ENCODE results near the gene MYO7A.

MYO7A gene

DNA sequence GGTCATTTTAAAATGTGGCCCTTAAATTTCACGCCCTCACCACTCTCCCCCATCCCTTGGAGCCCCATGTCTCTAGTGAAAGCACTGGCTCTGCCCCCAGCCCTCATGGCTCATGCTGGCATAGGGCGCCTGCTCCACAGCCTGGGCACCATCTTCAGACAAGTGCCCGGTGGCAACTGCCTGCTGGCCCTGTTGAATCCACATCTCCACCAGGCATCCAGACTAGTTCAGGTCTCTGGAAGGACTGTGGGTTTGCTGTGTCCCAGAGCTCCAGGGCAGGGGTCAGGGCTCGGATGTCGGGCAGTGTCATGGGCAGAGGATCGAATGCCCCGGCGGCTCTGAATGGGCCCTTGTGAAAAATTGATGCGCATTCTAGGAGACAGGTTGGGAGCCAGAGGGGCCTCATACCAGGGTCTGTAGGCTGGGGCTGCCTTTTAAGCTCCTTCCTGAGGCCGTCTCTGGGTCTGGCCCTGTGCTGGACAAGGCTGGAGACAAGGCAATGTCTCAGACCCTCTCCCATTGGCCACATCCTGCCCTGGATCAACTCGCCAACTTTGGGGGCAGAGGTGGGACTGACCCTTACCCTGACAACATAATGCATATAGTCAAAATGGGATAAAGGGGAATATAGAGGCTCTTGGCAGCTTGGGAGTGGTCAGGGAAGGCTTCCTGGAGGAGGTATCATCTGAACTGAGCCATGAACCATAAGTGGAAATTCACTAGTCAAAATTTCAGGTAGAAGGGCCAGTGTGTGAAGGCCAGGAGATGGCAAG, 1.2 kb downstream of the MYO7A start:
- DNase-seq: no peak

DNA sequence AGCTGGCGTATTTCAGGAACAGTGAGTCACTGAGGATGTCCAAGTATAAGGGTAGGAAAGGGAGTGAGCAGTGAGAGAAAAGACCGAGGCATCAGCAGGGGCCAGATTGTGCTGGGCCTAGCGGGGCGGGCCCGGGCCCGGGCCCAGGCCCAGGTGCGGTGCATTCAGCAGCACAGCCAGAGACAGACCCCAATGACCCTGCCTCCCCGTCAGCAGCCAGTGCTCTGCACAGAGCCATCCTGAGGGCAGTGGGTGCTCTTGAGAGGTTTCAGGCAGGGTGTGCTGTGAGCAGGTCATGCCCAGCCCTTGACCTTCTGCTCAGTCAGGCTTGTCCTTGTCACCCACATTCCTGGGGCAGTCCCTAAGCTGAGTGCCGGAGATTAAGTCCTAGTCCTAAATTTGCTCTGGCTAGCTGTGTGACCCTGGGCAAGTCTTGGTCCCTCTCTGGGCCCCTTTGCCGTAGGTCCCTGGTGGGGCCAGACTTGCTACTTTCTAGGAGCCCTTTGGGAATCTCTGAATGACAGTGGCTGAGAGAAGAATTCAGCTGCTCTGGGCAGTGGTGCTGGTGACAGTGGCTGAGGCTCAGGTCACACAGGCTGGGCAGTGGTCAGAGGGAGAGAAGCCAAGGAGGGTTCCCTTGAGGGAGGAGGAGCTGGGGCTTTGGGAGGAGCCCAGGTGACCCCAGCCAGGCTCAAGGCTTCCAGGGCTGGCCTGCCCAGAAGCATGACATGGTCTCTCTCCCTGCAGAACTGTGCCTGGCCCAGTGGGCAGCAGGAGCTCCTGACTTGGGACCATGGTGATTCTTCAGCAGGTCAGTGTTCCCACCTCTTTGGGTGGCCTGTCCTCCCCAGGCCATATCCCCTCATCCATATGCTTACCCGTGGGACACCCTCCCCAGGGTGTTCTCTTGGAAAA, 2.1 kb downstream of the MYO7A start:
- DNase-seq: no peak

DNA sequence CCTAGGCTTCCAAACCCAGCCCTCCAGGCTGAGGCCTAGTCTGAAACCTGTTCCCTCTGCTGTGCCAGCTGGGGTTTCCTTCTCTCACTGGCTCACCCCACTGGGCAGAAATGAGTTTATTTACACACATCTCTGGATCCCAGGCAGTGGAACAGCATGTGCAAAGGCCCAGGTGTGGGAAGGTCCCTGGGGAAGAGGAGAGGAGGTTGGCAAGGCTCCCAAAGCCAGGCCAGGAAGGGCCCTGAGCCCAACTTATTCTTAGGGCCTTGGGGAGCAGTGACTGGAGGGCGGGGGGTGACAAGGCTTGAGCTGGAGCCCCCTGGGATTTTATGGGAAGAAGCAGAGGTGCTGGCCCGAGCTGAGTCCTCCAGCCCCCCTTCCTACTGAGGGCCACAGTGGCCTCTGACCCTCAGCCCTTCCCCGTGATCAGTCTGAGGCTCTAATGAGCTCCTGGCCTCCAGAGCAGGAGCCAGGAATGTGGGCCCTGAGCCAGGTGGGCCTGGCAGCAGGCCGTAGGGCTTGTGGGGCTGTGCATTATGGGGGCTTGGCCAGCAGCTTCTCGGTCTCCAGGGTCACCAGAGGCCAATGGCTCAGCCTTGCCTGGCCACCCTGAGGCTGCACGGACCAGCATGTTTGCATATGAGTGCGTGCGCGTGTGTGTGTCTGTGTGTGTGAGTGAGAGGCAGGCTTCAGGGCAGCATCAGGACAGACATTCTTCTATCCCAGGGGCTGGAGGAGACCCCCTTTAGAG, 2.9 kb downstream of the MYO7A start:
- DNase-seq: no peak

DNA sequence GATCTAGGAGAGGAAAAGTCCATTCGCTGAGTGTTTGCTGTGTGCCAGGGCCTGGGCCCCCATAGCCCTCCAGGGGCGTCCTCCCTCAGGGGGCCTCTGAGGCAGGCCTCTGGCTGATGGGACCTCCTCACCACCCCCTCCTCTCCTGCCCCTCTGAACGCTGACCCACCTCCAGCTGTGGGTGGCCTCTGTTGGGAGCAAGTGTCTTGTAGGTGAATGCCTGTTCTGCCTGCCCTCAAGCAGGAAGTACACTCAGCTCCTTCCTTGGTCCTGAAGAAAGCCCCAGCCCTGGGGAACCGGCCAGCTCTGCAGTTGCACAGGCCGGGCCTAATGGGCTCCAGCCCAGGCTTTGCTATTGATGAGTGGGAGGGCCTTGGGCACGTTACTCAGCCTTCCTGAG, 3.5 kb downstream of the MYO7A start:
- no peak for DNase-seq

DNA sequence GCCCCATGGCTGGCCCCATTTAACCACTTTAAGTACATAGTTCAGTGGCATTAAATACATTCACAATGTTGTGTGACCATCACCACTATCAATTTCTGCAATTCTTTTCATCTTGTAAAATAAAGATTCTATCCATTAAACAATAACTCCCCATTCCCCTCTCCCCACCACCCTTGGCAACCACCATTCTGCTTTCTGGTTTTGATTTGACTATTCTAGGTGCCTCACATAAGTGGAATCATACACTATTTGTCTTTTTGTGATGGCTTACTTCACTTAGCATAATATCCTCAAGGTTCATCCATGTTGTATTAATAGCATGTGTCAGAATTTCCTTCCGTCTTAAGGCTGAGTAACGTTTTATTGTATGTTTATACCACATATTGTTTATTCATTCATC, 7.0 kb downstream of the MYO7A start:
- DNase-seq: no peak

DNA sequence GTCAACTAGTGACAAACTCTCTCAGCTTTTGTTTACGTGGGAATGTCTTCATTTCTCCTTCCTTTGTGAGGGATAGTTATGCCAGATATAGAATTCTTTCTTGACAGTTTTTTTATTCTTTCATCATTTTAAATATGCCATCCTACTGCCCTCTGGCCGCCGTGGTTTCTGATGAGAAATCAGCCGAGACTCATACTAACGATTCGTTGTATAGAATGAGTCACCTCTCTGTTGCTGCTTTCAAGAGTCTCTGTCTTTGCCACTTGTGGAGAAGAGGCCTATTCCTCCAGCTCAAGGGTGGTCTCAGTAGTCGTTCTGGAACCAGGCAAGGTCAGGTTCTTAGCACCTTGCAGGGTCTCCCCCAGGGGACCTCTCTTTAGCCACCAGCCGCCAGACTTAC, 8.0 kb downstream of the MYO7A start:
- DNase-seq: no peak

DNA sequence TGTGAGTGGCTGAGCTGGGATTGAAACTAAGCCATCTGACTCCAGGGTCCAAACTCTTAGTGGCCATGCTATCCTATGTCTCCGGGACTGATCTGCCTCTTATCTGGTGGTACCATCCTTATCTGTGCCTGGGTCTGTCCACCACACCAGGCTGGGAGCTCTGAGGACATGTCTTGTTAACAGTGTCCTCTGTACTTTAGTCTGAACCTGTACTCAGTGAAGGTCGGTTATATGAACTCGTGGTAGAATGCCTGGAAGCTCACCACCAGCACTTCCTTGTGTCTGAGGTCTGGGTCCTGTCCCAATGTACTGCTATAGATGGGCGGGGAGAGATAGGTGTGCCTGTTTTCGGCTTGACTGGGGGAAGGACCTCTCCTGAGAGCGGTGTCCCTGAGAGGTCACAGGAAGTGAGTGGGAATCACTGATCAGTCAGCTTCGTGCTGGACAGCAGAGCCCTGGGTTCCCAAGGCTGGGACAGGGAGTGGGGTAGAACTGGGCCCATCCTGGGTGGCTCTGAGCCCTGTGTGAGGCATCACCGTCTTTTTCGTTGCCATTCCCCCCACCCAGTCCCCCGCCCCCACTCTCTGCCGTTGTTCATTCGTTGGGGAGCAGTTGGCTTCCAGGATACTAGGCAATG, 8.9 kb downstream of the MYO7A start:
- no peak for DNase-seq

DNA sequence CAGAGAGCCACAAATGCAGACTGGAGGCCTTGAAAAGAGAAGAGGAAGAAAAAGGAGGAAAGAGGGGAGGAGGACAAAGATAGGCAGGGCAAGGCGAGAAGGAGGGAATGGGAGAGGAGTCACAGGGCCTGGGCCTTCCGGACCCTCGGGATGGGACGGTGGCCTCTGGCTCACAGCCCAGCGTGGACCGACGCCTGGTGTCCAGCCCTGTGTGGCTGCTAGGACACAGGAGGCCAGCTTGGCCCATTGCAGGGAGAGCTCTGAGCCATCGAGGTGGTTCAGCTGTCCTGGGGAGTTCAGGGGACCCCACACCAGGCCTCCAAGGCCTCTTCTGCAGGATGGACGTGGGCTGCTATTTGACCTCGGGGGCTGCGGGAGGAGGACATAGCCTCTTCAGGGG, 9.4 kb downstream of the MYO7A start:
- no peak for DNase-seq

DNA sequence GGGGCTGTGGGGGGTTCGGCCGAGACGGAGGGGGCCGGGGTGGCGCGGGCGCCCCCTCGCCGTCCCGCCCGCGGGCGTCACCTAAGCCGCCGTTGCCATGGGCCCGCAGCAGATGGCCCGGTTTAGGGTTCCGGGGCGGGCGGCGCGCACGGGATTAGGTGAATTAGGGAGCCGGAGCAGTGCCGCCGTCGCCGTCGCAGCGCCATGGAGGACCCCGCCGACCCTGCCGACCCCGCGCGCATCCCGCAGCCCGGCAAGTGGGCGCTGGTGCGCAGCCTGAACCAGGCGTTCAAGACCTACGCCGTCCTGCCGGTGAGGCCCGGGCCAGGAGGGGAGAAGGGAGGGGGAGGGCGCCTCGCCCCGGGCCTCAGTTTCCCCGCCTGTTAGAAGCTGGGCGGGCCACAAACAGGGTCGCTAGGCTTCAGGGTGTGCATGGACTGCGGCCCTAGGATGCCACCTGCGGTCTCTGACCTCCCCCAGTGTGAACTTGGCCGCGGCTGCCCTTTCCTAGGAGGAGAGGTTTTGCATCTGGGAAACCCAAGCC, 10.1 kb downstream of the MYO7A start:
- DNase-seq: no peak

DNA sequence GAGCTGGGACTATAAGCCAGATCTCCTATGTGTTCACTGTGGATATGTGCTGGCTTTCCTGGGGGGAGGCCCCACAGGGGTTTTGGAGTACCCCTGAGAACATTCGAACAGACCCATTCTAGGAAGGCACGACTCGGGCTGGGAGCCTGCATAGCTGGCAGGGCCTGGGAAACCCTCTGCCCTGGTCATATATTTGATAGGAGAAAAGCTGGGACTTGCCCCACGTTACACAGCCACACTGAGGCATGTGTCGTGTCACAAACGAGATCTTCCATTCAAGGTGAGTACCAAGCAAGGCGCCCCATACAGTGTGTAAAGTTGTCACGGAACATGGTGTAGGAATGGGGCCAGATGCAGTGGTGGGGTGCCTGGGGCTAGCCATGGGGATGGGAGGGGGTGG, 11.2 kb downstream of the MYO7A start:
- DNase-seq: no peak

DNA sequence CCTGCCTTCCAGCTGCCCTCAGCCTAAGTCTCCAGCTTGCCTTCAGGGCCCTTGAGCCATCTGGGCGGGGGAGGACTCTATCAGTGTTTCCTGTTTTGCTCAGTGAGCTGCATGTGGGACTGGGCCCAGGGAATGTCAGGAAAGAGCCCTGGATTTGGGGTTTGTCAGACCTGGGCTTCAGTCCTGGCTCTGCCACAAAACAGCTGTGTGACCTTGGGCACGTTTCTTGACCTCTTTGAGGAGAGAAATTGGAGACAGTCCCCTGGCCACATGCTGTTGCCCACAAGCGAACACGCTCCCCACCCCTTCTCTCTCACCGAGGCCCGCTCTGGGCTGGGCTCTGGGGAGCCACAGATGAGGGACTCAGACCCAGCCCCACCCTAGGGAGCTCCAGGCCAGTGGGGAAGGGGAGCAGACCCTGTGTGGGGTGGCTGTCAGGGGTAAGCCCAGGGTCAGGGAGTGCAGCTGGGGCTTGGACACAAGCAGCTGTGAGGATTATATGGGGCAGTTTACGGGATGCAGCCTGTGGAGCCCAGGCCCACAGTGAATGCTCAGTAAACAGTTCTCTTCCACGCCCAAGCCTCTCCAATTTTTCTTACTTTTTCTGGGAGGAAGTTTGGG, 12.3 kb downstream of the MYO7A start:
- DNase-seq: no peak

DNA sequence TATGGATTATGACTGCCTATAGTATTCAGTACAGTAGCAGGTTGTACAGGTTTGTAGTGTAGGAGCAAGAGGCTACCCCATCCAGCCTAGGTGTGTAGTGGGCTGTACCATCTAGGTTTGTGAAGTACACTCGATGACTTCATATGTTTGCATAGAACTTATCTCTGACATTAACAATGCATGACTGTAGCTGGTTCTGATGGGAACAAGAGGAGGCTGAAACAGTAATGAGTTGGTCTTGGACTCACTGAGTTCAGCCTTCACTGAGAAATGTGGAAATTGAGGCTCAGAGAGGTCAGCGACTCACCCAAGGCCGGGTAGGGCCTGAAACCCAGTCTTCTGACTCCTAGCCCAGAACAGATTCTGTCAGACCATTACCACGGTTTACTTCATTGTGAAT, 13.0 kb downstream of the MYO7A start:
- DNase-seq: no peak

DNA sequence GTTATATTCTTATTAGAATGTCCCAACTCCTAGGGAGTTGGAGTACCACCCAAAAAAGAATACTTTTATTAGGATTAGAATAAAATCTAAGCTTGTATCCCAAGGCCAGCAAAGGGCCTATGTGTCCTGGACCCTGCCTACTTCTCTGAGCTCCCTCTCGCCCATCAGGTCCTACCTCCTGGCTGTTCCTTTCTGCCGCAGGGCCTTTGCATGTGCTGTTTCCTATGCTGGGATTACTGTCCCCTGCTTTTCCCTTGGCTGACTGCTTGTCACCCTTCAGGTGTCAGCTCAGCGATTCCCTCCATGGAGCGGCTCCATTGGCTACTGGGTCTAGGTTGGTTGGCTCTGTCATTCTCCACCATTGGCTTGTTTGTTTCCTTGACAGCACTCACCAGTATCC, 13.4 kb downstream of the MYO7A start:
- DNase-seq: no peak

DNA sequence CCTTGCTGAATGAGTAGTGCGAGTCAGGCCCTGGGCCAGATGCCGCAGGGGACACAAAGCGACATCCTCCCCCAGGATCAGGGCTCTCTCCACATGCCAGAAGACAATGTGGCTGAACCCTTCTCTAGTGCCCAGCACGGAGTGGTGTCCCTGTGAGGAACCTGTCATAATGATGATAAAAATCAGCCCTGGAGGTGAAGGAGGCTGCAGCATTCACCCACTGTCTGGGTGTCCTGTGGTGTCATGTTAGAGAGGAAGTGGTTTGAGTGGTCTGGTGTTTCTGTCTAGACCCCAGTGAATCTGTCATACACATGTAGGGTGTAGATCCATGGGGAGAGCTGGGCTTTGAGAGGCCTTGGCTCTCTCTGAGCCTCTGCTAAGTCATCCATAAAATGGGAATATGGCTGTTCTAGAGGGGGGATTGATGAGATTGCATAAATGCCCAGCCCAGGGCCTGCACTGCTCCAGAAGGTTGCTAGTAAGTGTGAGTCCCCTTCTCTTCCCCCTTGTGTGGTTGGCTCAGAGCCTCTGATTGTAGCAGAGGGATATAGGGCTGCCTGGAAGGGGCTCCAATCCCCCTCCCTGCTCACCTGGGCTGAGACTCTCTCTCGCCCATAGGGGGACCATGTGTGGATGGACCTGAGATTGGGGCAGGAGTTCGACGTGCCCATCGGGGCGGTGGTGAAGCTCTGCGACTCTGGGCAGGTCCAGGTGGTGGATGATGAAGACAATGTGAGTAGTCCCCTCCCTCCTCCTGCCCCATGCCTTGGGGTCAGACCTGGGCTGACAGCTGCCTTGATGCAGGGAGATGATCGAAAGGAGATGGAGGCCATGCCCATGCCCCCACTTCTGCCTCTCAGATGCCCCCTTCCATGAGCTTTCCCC, 14.3 kb downstream of the MYO7A start:
- DNase-seq: no peak

DNA sequence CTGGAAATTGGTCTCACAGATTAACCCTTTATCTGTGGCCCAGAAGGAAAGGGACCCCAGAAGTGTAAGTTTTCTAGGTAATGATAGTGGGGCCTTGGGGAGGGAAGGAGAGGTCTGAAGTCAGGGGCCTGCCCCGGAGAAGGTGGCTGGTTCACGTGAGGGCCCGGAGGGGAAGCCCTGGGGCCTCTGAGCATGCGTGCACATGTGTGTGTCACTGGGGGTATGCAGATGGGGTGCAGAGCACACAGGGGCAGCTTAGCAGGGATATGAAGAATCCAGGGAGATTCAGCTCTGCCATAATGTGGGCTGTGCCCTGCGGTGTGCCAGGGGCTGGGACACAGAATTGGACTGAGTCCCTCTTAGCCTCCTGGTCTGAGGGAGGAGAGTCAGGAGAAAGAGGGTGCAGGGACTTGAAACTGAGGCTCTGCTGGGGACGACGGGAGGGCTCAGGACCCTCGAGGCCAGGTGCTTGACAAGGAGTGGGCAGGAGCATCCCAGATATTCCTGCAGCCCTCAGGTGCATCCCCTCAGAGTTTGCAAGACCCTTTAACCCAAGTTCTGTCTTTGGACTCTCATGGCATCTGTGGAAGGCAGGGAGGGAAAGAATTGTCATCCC, 15.5 kb downstream of the MYO7A start:
- no peak for DNase-seq

DNA sequence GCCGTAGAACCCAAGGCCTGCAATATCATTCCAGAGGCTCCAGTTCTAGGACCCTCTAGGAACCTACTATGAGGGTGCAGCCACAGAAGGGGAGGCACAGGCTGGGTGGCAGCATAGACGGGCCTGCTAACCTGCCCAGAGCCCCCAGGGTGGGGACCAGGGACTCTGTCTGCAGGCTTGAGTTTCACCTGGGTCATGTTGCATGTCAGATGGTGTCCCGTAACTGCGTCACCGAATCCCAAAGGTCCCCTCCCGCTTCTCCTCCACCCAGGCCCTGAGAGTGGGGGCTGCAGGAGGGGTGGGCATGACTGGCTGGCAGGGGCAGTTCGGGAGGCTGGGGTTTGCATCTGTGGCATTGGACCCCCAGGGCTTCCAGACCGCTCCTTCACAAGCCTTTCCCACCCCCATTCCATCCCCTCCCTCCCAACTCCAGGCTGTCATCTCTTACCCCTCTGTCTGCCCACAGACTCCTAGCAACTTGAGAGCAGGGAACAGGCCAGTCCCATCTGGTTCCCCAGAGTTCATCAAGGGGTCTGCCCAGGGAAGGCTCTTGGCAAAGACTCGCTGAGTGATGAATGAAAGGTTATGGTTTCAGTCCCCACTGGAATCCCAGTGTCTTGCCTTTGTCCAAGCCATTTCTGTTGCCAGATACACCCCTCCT, 16.3 kb downstream of the MYO7A start:
- DNase-seq: no peak

DNA sequence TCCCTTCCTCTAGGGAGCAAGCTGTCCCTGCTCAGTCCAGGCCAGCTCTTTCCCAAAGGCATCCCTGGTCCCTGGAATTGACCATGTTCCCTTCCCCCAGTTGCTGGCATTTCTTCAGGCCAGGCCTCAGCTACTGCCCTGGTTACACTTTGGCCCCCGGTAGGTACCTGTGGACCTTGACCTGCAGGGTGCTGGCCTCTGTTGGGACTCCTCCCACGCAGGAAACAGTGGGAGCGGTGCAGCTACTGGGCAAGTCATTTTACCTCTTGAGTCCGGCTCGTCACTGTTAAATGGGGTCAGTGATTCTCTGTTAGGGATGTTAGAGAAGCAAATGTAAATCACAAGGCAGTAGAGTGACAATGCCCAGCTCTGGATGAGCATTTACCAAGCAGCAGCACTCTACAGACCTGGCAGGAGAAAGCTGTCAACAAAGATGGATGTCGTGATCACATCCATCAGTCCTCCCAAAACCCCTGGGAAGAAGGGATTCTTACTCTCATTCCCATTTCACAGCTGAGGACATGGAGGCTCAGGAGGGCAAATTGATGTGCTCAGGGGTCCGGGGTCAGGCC, 16.9 kb downstream of the MYO7A start:
- DNase-seq: no peak

DNA sequence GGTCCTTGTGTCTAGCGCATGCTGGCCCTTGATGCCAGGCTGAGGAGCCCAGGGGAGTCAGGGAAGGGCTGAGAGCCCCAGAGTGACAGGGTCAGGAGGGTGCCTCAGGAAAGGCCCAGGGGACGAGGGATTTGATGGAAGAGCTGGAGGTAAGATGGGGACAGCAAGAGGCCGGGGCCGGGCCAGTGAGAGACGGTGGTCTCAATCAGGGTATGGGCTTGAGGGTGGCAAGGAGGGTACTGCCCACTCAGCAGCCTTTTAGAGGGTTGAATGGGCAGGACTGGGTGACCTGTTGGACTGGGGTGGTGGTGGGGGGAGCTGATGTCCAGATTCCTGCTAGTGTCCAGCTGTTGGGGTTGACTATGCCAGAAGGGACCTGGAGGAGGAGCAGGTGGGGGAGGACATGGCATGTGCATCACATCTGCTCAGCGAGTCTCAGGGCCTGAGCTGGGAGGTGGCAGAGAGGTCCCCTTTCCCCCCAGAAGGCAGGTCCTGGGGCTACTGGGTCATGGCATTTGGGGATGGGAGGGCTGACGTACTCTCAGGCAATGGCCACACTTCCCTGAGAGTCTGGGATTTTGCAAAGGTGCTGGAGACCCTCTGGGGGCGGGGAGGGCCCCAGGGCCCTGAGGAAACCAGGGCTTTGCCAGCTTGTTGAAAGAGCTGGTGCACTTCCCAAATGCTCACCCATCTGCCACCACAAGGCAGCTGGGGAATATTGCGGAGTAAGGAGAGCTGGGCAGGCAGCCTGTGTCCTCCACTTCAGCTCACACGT, 18.4 kb downstream of the MYO7A start:
- no peak for DNase-seq

DNA sequence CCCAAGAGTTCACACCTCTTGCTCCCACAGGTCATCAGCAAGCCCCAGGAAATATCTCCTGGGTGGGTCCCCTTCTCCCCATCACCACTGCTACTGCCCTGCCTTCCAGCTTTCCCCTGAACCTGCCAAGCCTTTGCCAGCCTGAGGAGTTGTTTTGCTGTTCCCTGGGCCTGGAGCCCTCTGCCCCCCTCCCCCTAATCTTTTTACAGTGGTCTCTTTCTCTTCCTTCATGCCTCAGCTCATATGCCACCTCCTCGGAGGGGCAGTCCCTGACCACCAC, 18.9 kb downstream of the MYO7A start:
- DNase-seq: no peak
